ENCODE measurements around the gene ECM1. TPM values are rescaled to one million over a fixed set of nuclear protein-coding genes. Genes with fewer than 3 reads are reported as not detected.
A peak's percentile ranks its signal among the peaks of the same experiment; 100 is the strongest.

Gene ECM1
- total RNA-seq, result 1.9 and 2.6 TPM in 2 replicates

DNA sequence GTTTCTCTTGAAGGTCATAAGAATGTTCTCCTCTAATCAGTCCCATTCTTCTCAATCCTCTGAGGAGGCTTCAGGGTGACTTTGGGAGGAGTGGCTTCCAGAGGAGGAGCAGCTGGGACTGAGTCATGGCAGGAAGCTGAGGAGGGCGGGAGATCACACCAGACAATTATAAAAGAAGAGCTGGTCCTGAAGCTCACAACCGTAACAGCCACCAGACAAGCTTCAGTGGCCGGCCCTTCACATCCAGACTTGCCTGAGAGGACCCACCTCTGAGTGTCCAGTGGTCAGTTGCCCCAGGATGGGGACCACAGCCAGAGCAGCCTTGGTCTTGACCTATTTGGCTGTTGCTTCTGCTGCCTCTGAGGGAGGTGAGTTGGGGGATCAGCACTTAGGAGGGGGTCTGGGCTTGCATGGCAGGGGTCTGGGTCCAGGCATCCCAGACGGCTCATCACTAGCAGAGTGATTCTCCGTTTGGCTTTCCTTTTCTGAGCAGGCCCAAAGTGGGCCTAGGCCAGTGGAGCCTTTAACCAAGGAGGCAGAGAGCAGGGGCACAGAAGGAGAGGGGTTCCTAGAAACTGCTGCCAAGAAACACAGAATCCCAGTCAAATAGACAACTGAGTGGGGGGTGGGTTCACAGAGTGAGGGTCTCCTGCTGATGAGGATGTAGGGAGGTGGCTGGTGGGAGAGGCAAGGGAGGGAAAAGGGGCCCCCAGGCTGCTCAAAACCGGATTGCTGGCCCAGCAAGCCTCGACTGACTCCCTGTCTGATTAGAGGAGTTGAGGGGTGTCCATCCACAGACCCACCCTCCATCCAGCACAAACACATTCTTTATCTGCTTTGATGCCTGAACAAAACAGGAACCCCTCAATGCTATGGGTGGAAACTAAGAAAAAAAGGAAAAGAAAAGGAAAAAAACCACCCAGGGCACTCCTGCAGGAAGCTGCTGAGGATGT lies at the start of gene ECM1:
Gene ECM1 (plus strand): TSS at position 198 of the 953 bp plus-strand sequence. CDS start 101 bp downstream, at position 299.
- H3K4me1 Mint-ChIP-seq (ENCODE audit: low read depth), result peaks cover 5% of the 10 kb centered on the region
- no peaks in the 10 kb centered on the region for H3K27me3 Mint-ChIP-seq (ENCODE audit: insufficient read depth)
- no peaks in the 10 kb centered on the region for H3K9me3 Mint-ChIP-seq
- peaks cover 22% of the 10 kb centered on the region for H3K36me3 Mint-ChIP-seq (ENCODE audit: low read depth)
- intact Hi-C loops (cut with micrococcal nuclease), result no loop called here
- H3K27ac Mint-ChIP-seq, result peak within 1 kb of the TSS; percentile 45
- H3K4me3 Mint-ChIP-seq, result no peak within 1 kb of the TSS
- no peak for DNase-seq (ENCODE audit: low spot score)

DNA sequence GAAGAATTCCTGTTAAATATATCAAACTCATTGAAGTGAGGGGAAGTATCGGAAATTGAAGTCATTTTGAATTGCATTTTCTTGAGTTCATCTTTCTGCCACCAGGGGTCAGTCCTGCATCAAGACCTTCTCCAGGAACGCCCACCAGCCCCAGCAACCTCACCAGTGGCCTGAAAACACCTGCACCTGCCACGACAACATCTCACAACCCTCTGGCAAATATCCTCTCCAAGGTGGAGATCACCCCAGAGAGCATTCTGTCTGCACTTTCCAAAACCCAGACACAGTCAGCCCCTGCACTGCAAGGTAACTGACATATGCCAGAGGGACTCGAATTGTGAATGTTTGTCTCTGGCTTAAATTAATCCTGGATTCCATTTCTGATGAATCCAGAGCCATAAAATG lies 43.5 kb upstream of the ECM1 start:
- Mint-ChIP-seq H3K27ac (peak overlapping the region; percentile 63), H3K27me3 (ENCODE audit: insufficient read depth) (no peaks in the 10 kb centered on the region), H3K9me3 (no peaks in the 10 kb centered on the region), H3K4me1 (ENCODE audit: low read depth) (peaks cover 5% of the 10 kb centered on the region), H3K4me3 (no peak overlapping the region), H3K36me3 (ENCODE audit: low read depth) (peaks cover 17% of the 10 kb centered on the region)
- intact Hi-C loops (cut with micrococcal nuclease), result loop anchor here (1.0 to 5.0 kb wide), 6 partner anchors 23 to 458 kb away; partner anchors contain the start of genes CA14, FALEC and TARS2
- peak; percentile 50 for DNase-seq (ENCODE audit: low spot score)

- intact Hi-C loops (cut with micrococcal nuclease), result no loop called here
- Mint-ChIP-seq H3K36me3 (ENCODE audit: low read depth) (peaks cover 30% of the 10 kb centered on the region), H3K9me3 (no peaks in the 10 kb centered on the region), H3K4me1 (ENCODE audit: low read depth) (peaks cover 5% of the 10 kb centered on the region), H3K27me3 (ENCODE audit: insufficient read depth) (no peaks in the 10 kb centered on the region), H3K27ac (no peak overlapping the region), H3K4me3 (no peak overlapping the region)
- DNase-seq (ENCODE audit: low spot score), result no peak
These were observed 40.9 kb upstream of the ECM1 start for GRCh38 chr1:150466964-150467363.

DNA sequence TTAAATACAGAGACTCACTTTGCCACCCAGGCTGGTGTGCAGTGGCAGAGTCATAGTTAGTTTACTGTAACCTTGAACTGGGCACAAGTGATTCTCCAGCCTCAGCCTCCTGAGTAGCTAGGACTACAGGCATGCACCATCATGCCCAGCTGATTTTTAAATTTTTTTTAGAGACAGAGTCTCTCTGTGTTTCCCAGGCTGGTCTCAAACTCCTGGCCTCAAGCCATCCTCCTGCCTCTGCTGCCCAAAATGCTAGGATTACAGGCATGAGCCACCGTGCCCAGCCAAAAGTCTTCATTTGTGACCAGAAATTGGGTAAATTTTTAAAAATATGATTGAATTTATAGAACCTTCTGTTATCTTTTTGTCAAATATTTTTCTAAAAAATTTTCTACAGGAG lies 38.6 kb upstream of the ECM1 start:
- Mint-ChIP-seq H3K4me3 (no peak overlapping the region), H3K27me3 (ENCODE audit: insufficient read depth) (no peaks in the 10 kb centered on the region), H3K9me3 (no peaks in the 10 kb centered on the region), H3K36me3 (ENCODE audit: low read depth) (peaks cover 32% of the 10 kb centered on the region), H3K27ac (no peak overlapping the region), H3K4me1 (ENCODE audit: low read depth) (peaks cover 2% of the 10 kb centered on the region)
- intact Hi-C loops (cut with micrococcal nuclease), result no loop called here
- no peak for DNase-seq (ENCODE audit: low spot score)

DNA sequence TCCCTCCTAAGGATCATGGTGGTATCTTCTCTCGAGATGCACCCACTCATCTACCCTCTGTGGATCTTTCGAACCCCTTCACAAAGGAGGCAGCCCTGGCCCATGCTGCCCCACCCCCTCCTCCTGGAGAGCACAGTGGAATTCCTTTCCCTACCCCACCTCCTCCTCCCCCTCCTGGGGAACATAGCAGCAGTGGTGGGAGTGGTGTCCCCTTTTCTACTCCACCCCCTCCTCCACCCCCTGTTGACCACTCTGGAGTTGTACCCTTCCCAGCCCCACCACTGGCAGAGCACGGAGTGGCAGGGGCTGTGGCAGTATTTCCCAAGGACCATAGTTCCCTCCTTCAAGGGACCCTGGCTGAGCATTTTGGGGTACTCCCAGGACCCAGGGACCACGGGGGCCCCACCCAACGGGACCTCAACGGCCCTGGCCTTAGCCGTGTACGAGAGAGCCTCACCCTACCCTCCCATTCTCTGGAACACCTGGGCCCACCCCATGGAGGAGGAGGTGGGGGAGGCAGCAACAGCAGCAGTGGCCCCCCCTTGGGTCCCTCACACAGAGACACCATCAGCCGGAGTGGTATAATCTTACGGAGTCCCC lies 35.2 kb upstream of the ECM1 start:
- intact Hi-C loops (cut with micrococcal nuclease), result loop anchor here (10.0 kb wide), 1 partner anchor 352 kb away; no protein-coding TSS in a partner anchor
- no peaks in the 10 kb centered on the region for H3K27me3 Mint-ChIP-seq (ENCODE audit: insufficient read depth)
- peaks cover 23% of the 10 kb centered on the region for H3K36me3 Mint-ChIP-seq (ENCODE audit: low read depth)
- no peak overlapping the region for H3K4me3 Mint-ChIP-seq
- DNase-seq (ENCODE audit: low spot score), result no peak
- H3K9me3 Mint-ChIP-seq, result no peaks in the 10 kb centered on the region
- H3K4me1 Mint-ChIP-seq (ENCODE audit: low read depth), result peaks cover 6% of the 10 kb centered on the region
- no peak overlapping the region for H3K27ac Mint-ChIP-seq

DNA sequence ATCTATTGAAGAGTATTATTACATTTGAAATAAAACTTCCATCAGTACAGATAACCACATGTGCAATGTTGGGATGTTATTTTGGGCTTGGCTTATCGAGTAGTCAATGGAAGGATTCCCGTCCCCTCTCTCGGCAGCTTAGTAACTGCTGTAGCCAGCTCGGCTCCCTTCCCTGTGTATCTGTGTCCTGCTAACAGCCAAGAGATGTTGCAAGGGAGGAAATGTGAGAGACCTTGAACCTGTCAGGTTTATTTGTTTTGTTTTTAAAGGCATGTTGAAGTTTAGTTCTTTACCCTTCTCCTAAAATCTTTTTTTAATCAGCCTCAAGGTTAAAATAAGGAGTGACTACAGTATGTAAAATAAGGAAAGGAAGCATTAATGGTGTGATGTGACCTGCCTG lies 34.2 kb upstream of the ECM1 start:
- no peak overlapping the region for H3K4me3 Mint-ChIP-seq
- no peak for DNase-seq (ENCODE audit: low spot score)
- peaks cover 6% of the 10 kb centered on the region for H3K4me1 Mint-ChIP-seq (ENCODE audit: low read depth)
- intact Hi-C loops (cut with micrococcal nuclease), result loop anchor here (10.0 kb wide), 1 partner anchor 351 kb away; no protein-coding TSS in a partner anchor
- no peaks in the 10 kb centered on the region for H3K27me3 Mint-ChIP-seq (ENCODE audit: insufficient read depth)
- H3K27ac Mint-ChIP-seq, result no peak overlapping the region
- peaks cover 23% of the 10 kb centered on the region for H3K36me3 Mint-ChIP-seq (ENCODE audit: low read depth)
- H3K9me3 Mint-ChIP-seq, result no peaks in the 10 kb centered on the region

DNA sequence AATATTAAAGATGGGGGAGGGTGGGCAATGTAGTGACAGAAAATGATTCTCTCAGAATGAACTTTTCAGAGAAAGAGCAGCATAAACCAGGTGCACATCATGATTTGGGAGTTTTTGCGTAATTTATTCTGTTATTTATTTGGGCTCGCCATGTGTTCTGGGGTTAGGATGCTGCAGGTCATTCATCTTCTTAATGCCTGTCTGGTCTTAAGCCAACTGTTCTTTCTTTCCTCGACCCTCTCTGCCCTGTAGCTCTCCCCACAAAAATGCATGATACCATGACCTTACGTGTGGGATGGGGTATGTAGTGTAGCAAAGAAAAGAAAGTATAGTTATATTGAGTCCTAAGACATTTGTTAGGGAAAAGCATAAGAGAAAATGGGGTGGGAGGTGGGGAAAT lies 33.0 kb upstream of the ECM1 start:
- Mint-ChIP-seq H3K36me3 (ENCODE audit: low read depth) (peaks cover 23% of the 10 kb centered on the region), H3K27ac (no peak overlapping the region), H3K9me3 (no peaks in the 10 kb centered on the region), H3K27me3 (ENCODE audit: insufficient read depth) (no peaks in the 10 kb centered on the region), H3K4me3 (no peak overlapping the region), H3K4me1 (ENCODE audit: low read depth) (peaks cover 6% of the 10 kb centered on the region)
- no peak for DNase-seq (ENCODE audit: low spot score)
- intact Hi-C loops (cut with micrococcal nuclease), result loop anchor here (10.0 kb wide), 1 partner anchor 350 kb away; no protein-coding TSS in a partner anchor

DNA sequence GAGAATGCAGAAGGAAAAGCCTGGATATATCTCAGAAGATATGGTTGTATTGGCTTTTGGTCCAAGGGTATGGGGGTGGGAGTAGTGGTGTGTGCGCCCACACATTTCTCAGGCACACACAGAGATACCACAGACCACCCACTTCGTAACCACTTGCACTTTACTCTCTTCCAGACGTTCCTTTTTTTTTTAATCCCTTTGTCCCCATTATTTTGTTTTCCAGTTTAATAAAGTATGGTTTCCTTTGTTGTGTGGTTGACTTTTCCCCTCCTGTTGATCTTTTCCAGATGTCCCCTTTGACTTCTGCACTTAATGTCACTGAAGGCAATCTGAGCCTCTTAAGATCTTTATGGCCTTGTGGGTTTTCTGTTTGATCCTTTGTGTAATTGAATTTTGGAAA lies 31.2 kb upstream of the ECM1 start:
- Mint-ChIP-seq H3K4me3 (no peak overlapping the region), H3K9me3 (no peaks in the 10 kb centered on the region), H3K4me1 (ENCODE audit: low read depth) (peaks cover 6% of the 10 kb centered on the region), H3K27ac (no peak overlapping the region), H3K27me3 (ENCODE audit: insufficient read depth) (no peaks in the 10 kb centered on the region), H3K36me3 (ENCODE audit: low read depth) (peaks cover 5% of the 10 kb centered on the region)
- no peak for DNase-seq (ENCODE audit: low spot score)
- intact Hi-C loops (cut with micrococcal nuclease), result loop anchor here (10.0 kb wide), 1 partner anchor 348 kb away; no protein-coding TSS in a partner anchor

GRCh38 chr1:150477320-150477719 lies 30.6 kb upstream of the ECM1 start:
- Mint-ChIP-seq H3K27me3 (ENCODE audit: insufficient read depth) (no peaks in the 10 kb centered on the region), H3K27ac (no peak overlapping the region), H3K9me3 (no peaks in the 10 kb centered on the region), H3K4me3 (no peak overlapping the region), H3K4me1 (ENCODE audit: low read depth) (peaks cover 6% of the 10 kb centered on the region), H3K36me3 (ENCODE audit: low read depth) (peaks cover 4% of the 10 kb centered on the region)
- intact Hi-C loops (cut with micrococcal nuclease), result loop anchor here (10.0 kb wide), 1 partner anchor 347 kb away; no protein-coding TSS in a partner anchor
- no peak for DNase-seq (ENCODE audit: low spot score)

DNA sequence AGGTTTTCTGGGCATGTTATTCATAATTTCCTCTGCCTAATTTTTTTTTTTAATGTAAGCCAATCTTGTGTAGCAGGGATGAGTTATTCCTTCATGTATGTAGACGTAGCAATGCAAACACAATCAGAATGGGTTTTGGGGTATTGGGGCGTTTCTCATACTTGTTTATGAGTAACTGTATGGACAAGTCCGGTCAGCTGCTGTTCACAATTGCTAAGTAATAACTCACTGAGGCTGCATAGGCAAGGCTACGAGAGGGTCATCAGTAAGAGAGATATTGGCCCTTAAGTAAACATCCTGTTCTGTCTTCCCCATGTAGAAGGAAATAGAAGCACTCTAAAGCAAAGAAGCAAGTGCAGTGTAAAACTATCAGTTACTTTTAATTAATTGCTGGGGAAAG lies 30.2 kb upstream of the ECM1 start:
- intact Hi-C loops (cut with micrococcal nuclease), result loop anchor here (10.0 kb wide), 1 partner anchor 347 kb away; no protein-coding TSS in a partner anchor
- H3K4me1 Mint-ChIP-seq (ENCODE audit: low read depth), result peaks cover 6% of the 10 kb centered on the region
- peaks cover 1% of the 10 kb centered on the region for H3K36me3 Mint-ChIP-seq (ENCODE audit: low read depth)
- H3K27ac Mint-ChIP-seq, result no peak overlapping the region
- no peaks in the 10 kb centered on the region for H3K27me3 Mint-ChIP-seq (ENCODE audit: insufficient read depth)
- no peak for DNase-seq (ENCODE audit: low spot score)
- H3K9me3 Mint-ChIP-seq, result no peaks in the 10 kb centered on the region
- no peak overlapping the region for H3K4me3 Mint-ChIP-seq

DNA sequence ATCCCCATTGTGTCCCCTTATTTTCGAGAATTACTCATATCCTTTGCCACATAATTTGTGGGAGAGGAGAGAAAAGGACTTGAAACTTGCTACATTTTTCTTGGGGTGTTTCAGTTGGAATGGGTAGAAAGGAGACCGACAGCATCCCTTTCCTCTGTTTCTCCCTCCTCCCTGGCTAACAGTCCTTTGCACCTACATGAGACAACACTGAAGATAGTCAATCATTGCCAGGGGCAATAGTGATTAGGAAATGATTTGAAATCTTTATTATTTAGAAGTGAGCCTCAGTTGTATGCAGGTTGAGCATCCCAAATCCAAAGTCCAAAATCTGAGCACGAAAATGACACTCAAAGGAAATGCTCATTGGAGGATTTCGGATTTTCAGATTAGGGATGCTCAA lies 28.5 kb upstream of the ECM1 start:
- H3K4me3 Mint-ChIP-seq, result no peak overlapping the region
- H3K27me3 Mint-ChIP-seq (ENCODE audit: insufficient read depth), result no peaks in the 10 kb centered on the region
- no peaks in the 10 kb centered on the region for H3K36me3 Mint-ChIP-seq (ENCODE audit: low read depth)
- no peak overlapping the region for H3K27ac Mint-ChIP-seq
- intact Hi-C loops (cut with micrococcal nuclease), result loop anchor here (10.0 kb wide), 1 partner anchor 345 kb away; no protein-coding TSS in a partner anchor
- peaks cover 6% of the 10 kb centered on the region for H3K4me1 Mint-ChIP-seq (ENCODE audit: low read depth)
- H3K9me3 Mint-ChIP-seq, result no peaks in the 10 kb centered on the region
- no peak for DNase-seq (ENCODE audit: low spot score)

GRCh38 chr1:150479927-150480352 lies 28.0 kb upstream of the ECM1 start:
- Mint-ChIP-seq H3K27me3 (ENCODE audit: insufficient read depth) (no peaks in the 10 kb centered on the region), H3K9me3 (no peaks in the 10 kb centered on the region), H3K27ac (no peak overlapping the region), H3K4me1 (ENCODE audit: low read depth) (peaks cover 10% of the 10 kb centered on the region), H3K4me3 (no peak overlapping the region), H3K36me3 (ENCODE audit: low read depth) (no peaks in the 10 kb centered on the region)
- no peak for DNase-seq (ENCODE audit: low spot score)
- intact Hi-C loops (cut with micrococcal nuclease), result loop anchor here (10.0 kb wide), 1 partner anchor 345 kb away; no protein-coding TSS in a partner anchor

- Mint-ChIP-seq H3K9me3 (no peaks in the 10 kb centered on the region), H3K27me3 (ENCODE audit: insufficient read depth) (no peaks in the 10 kb centered on the region), H3K36me3 (ENCODE audit: low read depth) (peaks cover 13% of the 10 kb centered on the region), H3K4me3 (no peak overlapping the region), H3K4me1 (ENCODE audit: low read depth) (peaks cover 34% of the 10 kb centered on the region), H3K27ac (no peak overlapping the region)
- intact Hi-C loops (cut with micrococcal nuclease), result no loop called here
- DNase-seq (ENCODE audit: low spot score), result no peak
These were observed 23.5 kb upstream of the ECM1 start for GRCh38 chr1:150484431-150484830.
